Mesothelial cell of epicardium (in vitro differentiated cells): ENCODE measurements around the gene SLC12A6. TPM values are rescaled to one million over a fixed set of nuclear protein-coding genes. Genes with fewer than 3 reads are reported as not detected.

Source experiments
- DNase-seq, 2 experiments: peaks; one replicate each; pipeline ENCODE4 v3.0.0; 2021; ENCODE audit warnings: low spot score in 2 of 2; ENCODE audit not compliant: unreplicated experiment in 2 of 2
- H3K27ac Mint-ChIP-seq: 2 replicates; pipeline ENCODE4 v1.8.0; 2021; ENCODE audit warnings: mixed read lengths
- H3K27me3 Mint-ChIP-seq: 2 replicates; pipeline ENCODE4 v1.8.0; 2021; ENCODE audit warnings: low read depth, mixed read lengths
- H3K36me3 Mint-ChIP-seq: 2 replicates; pipeline ENCODE4 v1.8.0; 2021; ENCODE audit warnings: mixed read lengths
- H3K4me1 Mint-ChIP-seq: 2 replicates; pipeline ENCODE4 v1.8.0; 2021; ENCODE audit warnings: mixed read lengths
- H3K4me3 Mint-ChIP-seq: 2 replicates; pipeline ENCODE4 v1.8.0; 2021; ENCODE audit warnings: mild to moderate bottlenecking, moderate library complexity, mixed read lengths
- H3K9me3 Mint-ChIP-seq: 2 replicates; pipeline ENCODE4 v1.8.0; 2021; ENCODE audit warnings: mixed read lengths
- CTCF ChIP-seq: fragments of 200-600 bp; sonication (generic); IDR thresholded peaks from one replicate; pipeline ENCODE4 v1.5.0; 2021; ENCODE audit warnings: antibody characterized with exemption; ENCODE audit not compliant: unreplicated experiment
- total RNA-seq: library from RNA; stranded (reverse); gene quantifications from 3 replicates; pipeline ENCODE4 v1.2.1, GENCODE V29; 2021

Gene SLC12A6
- total RNA-seq, 1 donor from 2014 or later, result 23.7 TPM

- no peaks in the 10 kb centered on the region for H3K27me3 Mint-ChIP-seq
- H3K4me3 Mint-ChIP-seq, result no peak overlapping the region
- no peaks in the 10 kb centered on the region for H3K4me1 Mint-ChIP-seq
- no peak for DNase-seq
- no peak overlapping the region for H3K27ac Mint-ChIP-seq
- TF ChIP-seq CTCF, result no peak
- peaks cover 4% of the 10 kb centered on the region for H3K36me3 Mint-ChIP-seq
- H3K9me3 Mint-ChIP-seq, result no peaks in the 10 kb centered on the region
These were observed 94.4 kb downstream of the SLC12A6 start for GRCh38 chr15:34243226-34243625.

- H3K36me3 Mint-ChIP-seq, result peaks cover 3% of the 10 kb centered on the region
- TF ChIP-seq CTCF, result no peak
These were observed 95.3 kb downstream of the SLC12A6 start for GRCh38 chr15:34242331-34242710.

DNA sequence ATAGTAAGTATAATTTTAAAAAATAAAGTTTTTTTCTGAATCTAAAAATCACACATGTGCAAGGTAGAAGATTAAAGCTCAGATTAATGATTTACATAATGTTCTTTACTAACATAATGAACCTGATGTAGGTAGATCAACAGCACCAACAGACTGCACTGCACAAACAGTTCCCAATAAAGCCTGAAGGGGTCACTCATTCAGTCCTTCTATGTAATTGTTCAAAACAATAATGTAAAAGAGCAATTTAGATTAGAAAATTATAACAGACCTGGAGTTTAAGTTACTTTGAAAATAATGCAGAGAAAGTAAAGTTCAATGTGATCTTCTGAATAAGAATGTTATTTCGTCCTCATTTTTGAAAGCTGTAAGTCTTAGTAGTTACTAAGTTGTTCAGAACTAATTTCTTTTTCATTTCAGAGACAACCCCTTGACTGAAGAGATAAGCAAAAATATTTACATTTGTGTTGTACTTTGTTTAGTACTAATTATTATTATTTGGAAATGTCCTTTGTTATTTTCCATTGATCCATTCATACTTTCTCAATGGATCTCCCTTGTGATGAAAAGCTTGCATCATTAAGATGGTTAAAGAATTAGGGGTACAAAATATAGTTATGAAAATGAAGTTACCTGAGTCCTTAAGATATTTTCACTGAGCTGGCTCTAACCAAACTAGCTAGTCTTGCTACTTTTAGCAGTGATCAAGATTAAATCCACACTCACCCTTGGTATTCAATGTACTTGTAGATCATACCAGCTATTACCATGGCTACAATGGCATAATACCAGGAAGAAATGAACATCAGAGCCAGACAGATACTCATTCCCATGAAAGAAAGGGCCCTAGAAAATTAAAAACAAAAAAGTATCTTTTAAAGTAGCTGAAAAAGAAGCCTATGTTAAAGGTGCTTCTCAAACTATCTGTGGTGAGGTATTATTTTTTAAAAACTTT lies 95.9 kb downstream of the SLC12A6 start:
- H3K36me3 Mint-ChIP-seq, result peaks cover 6% of the 10 kb centered on the region
- DNase-seq, result no peak
- H3K27ac Mint-ChIP-seq, result no peak overlapping the region
- peak; percentile 67 for TF ChIP-seq CTCF
- no peaks in the 10 kb centered on the region for H3K9me3 Mint-ChIP-seq
- H3K27me3 Mint-ChIP-seq, result no peaks in the 10 kb centered on the region
- no peaks in the 10 kb centered on the region for H3K4me1 Mint-ChIP-seq
- H3K4me3 Mint-ChIP-seq, result no peak overlapping the region

More at GRCh38 chr15:34242331-34242710, 95.3 kb downstream of the SLC12A6 start:
- H3K4me1 Mint-ChIP-seq, result no peaks in the 10 kb centered on the region
- no peak overlapping the region for H3K4me3 Mint-ChIP-seq
- H3K9me3 Mint-ChIP-seq, result no peaks in the 10 kb centered on the region
- DNase-seq, result no peak
- H3K27ac Mint-ChIP-seq, result no peak overlapping the region
- no peaks in the 10 kb centered on the region for H3K27me3 Mint-ChIP-seq

GRCh38 chr15:34240537-34240936 lies 97.0 kb downstream of the SLC12A6 start:
- no peak for DNase-seq
- no peak for TF ChIP-seq CTCF
- peaks cover 16% of the 10 kb centered on the region for H3K36me3 Mint-ChIP-seq
- H3K4me1 Mint-ChIP-seq, result no peaks in the 10 kb centered on the region
- no peak overlapping the region for H3K27ac Mint-ChIP-seq
- no peak overlapping the region for H3K4me3 Mint-ChIP-seq
- no peaks in the 10 kb centered on the region for H3K27me3 Mint-ChIP-seq
- no peaks in the 10 kb centered on the region for H3K9me3 Mint-ChIP-seq

DNA sequence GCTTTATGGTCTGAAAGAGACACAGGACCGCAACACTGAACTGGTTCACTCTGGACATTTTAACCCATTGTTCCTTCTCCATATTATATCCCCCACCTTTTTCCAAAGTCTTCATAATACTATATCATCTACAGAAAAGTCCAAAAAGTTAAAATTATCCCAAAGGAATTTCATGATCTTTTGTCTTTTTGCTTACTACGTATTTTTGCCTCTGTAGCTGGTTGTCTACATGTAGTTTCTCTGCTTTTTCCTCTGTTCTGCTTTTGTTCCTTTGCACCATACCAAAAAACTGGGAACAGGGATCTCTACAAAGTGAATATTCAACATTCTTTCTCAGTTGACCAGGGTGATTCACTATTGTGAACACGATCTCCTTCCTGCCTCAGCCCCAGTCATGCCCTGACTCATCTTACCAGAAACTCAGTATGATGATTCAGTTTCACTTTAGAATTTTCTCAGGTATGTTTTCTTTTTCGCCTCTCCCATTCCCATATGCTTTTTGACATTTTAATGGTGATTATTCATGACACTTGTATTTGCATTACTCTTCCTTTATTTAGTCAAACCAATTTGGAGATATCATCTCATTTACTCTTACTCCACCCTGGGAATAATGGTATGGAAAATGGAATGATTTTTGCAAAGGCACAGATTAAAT lies 98.3 kb downstream of the SLC12A6 start:
- TF ChIP-seq CTCF, result no peak
- DNase-seq, result no peak
- H3K27me3 Mint-ChIP-seq, result no peaks in the 10 kb centered on the region
- no peaks in the 10 kb centered on the region for H3K9me3 Mint-ChIP-seq
- no peaks in the 10 kb centered on the region for H3K4me1 Mint-ChIP-seq
- no peak overlapping the region for H3K27ac Mint-ChIP-seq
- no peak overlapping the region for H3K4me3 Mint-ChIP-seq
- peaks cover 16% of the 10 kb centered on the region for H3K36me3 Mint-ChIP-seq
